OCI-LY7 (cell line): Measurements from ENCODE around the gene ACP5. TPM values are rescaled to one million over a fixed set of nuclear protein-coding genes. Genes with fewer than 3 reads are reported as not detected.
"Not testable (repeated sequence)": the region's sequence is repeated elsewhere in the genome, so short reads cannot be mapped to it uniquely, and the experiment has no call there.

Experiments used
- BruUV-seq: library from RNA; stranded (reverse); fragments of 400-500 nt; replicated peaks from 2 replicates; lab custom pipeline; 2021; lab: Mats Ljungman, UMichigan
- CTCF ChIA-PET: fragments of 300-600 bp; sonication (Branson Sonifier 250); formaldehyde crosslinking; loops from one replicate; lab custom pipeline; 2022; ENCODE audit warnings: antibody characterized with exemption; ENCODE audit not compliant: unreplicated experiment; lab: Charles Lee
- POLR2A ChIA-PET: fragments of 300-600 bp; sonication (Branson Sonifier 250); formaldehyde crosslinking; loops from one replicate; lab custom pipeline; 2022; ENCODE audit warnings: antibody characterized with exemption; lab: Charles Lee
- DNase-seq: peaks from one replicate; pipeline ENCODE4 v3.0.0-alpha.2; 2015; ENCODE audit warnings: low spot score
- H2AFZ ChIP-seq: fragments of 200-600 bp; sonication (generic), shearing (Covaris generic); 2 replicates; pipeline ENCODE4 v1.6.1; 2014; ENCODE audit warnings: mild to moderate bottlenecking, antibody characterized with exemption, low read length, moderate library complexity
- H3K27ac ChIP-seq: fragments of 200-600 bp; sonication (generic); 2 replicates; pipeline ENCODE4 v1.5.1; 2014; ENCODE audit warnings: mixed run types, low read depth, mild to moderate bottlenecking, moderate library complexity, low read length, inconsistent platforms; ENCODE audit not compliant: poor library complexity, severe bottlenecking
- H3K36me3 ChIP-seq: fragments of 200-600 bp; sonication (generic); 2 replicates; pipeline ENCODE4 v1.6.1; 2014; ENCODE audit warnings: mild to moderate bottlenecking, antibody characterized with exemption, low read length, moderate library complexity, mixed read lengths; ENCODE audit not compliant: insufficient read depth
- H3K4me1 ChIP-seq: fragments of 200-600 bp; sonication (generic); 2 replicates; pipeline ENCODE4 v1.5.1; 2014; ENCODE audit warnings: mild to moderate bottlenecking, low read length; ENCODE audit not compliant: insufficient read depth, poor library complexity, severe bottlenecking
- H3K4me2 ChIP-seq: fragments of 200-600 bp; sonication (generic); 2 replicates; pipeline ENCODE4 v1.6.1; 2014; ENCODE audit warnings: mild to moderate bottlenecking, low read length
- H3K4me3 ChIP-seq: fragments of 200-600 bp; sonication (generic); 2 replicates; pipeline ENCODE4 v1.5.1; 2014; ENCODE audit warnings: mild to moderate bottlenecking, low read depth, low read length; ENCODE audit not compliant: poor library complexity, severe bottlenecking
- H3K79me2 ChIP-seq: fragments of 200-600 bp; sonication (generic); 2 replicates; pipeline ENCODE4 v1.6.1; 2016; ENCODE audit warnings: low read depth, mild to moderate bottlenecking, low read length, moderate library complexity, mixed read lengths; ENCODE audit not compliant: insufficient read depth
- H3K9me2 ChIP-seq: fragments of 200-600 bp; sonication (generic); 2 replicates; pipeline ENCODE4 v1.6.1; 2016; ENCODE audit warnings: mild to moderate bottlenecking, low read length, mixed read lengths; ENCODE audit not compliant: insufficient read depth
- H3K9me3 ChIP-seq: fragments of 200-600 bp; sonication (generic); 2 replicates; pipeline ENCODE4 v1.6.1; 2014; ENCODE audit warnings: mild to moderate bottlenecking, mixed run types, low read length, mixed read lengths
- H4K20me1 ChIP-seq: fragments of 200-600 bp; sonication (generic); 2 replicates; pipeline ENCODE4 v1.6.1; 2014; ENCODE audit warnings: mild to moderate bottlenecking, antibody characterized with exemption, low read length, moderate library complexity, mixed read lengths; ENCODE audit not compliant: insufficient read depth
- CTCF ChIP-seq: fragments of 200-600 bp; sonication (generic); conservative IDR thresholded peaks from 2 replicates; pipeline ENCODE4 v1.5.1; 2014; ENCODE audit warnings: mild to moderate bottlenecking, antibody characterized with exemption, low read length, moderate library complexity, mixed read lengths
- EZH2phosphoT487 ChIP-seq: fragments of 200-600 bp; sonication (generic); IDR thresholded peaks from 2 replicates; pipeline ENCODE4 v1.6.1; 2018; ENCODE audit warnings: low read depth, borderline replicate concordance, mild to moderate bottlenecking, mixed run types, antibody characterized with exemption, low read length, moderate library complexity, mixed read lengths
- intact Hi-C: fragments of 100-400 bp; cut with micrococcal nuclease; formaldehyde crosslinking; loops from one replicate; pipeline ENCODE4 v1.10.0; 2022; ENCODE audit not compliant: unreplicated experiment
- total RNA-seq, 2 experiments: library from RNA; depleted of rRNA in 1 of 2; stranded (reverse); fragments of >200 nt in 1 of 2; shearing (Covaris generic) in 1 of 2; gene quantifications; 2 replicates each; pipeline ENCODE4 v1.2.3, GENCODE V29; 2014 to 2022

ACP5 gene
- total RNA-seq, 2 experiments from 2014 or later: 16.3 to 21.6 TPM

- peaks cover 11% of the 10 kb centered on the region; the same call in 1 of the 2 replicates for H3K9me3 ChIP-seq
- no peaks in the 10 kb centered on the region for H3K79me2 ChIP-seq
- H3K27ac ChIP-seq: no peak overlapping the region
- DNase-seq: no peak
- H3K36me3 ChIP-seq: peaks cover 20% of the 10 kb centered on the region
- H2AFZ ChIP-seq: no peak overlapping the region
- no peaks in the 10 kb centered on the region for H4K20me1 ChIP-seq
- no peak overlapping the region for H3K4me3 ChIP-seq
- H3K4me2 ChIP-seq: no peak overlapping the region
- POLR2A ChIA-PET: no interaction called here
- no peaks in the 10 kb centered on the region for H3K9me2 ChIP-seq
- TF ChIP-seq CTCF: no peak
- TF ChIP-seq EZH2phosphoT487: no peak
- H3K4me1 ChIP-seq: no peaks in the 10 kb centered on the region
- CTCF ChIA-PET: no interaction called here
- intact Hi-C loops: no loop called here
- BruUV-seq: no TSS peak
These were observed 34.3 kb upstream of the ACP5 start for GRCh38 chr19:11611730-11612129.

GRCh38 chr19:11606484-11606883, 29.0 kb upstream of the ACP5 start:
- Histone ChIP-seq H4K20me1 (no peaks in the 10 kb centered on the region), H3K27ac (no peak overlapping the region), H3K36me3 (peaks cover 19% of the 10 kb centered on the region), H2AFZ (no peak overlapping the region), H3K9me2 (no peaks in the 10 kb centered on the region), H3K4me3 (no peak overlapping the region), H3K4me2 (no peak overlapping the region), H3K9me3 (peaks cover 16% of the 10 kb centered on the region; the same call in 1 of the 2 replicates), H3K79me2 (no peaks in the 10 kb centered on the region), H3K4me1 (no peaks in the 10 kb centered on the region)
- DNase-seq: no peak
- TF ChIP-seq EZH2phosphoT487 (no peak), CTCF (no peak)
- intact Hi-C loops: no loop called here
- POLR2A ChIA-PET: no interaction called here
- BruUV-seq: no TSS peak
- CTCF ChIA-PET: no interaction called here

DNA sequence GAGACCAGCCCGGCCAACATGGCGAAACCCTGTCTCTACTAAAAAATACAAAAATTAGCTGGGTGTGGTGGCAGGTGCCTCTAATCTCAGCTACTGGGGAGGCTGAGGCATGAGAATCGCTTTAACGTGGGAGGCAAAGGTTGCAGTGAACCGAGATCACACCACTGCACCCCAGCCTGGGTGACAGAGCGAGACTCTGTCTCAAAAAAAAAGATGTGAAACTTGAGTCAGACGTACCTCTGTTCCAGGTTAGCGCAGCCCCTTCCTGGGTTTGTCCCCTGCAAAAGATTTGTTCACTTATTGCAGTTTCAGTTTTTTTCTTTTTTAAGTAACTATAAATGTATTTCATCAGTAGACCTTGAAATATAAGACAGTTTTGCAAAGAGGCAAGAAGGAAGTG, 22.3 kb upstream of the ACP5 start:
- peak overlapping the region; percentile 100; the same call in 1 of the 2 replicates for H3K4me2 ChIP-seq
- not testable (repeated sequence) for H3K27ac ChIP-seq

More for the DNA sequence above, 22.3 kb upstream of the ACP5 start:
- H3K4me3 ChIP-seq, H4K20me1 ChIP-seq, H2AFZ ChIP-seq, POLR2A ChIA-PET, BruUV-seq, H3K9me2 ChIP-seq, intact Hi-C loops, H3K9me3 ChIP-seq: not testable (repeated sequence)
- CTCF ChIA-PET: interaction anchor here (0.7 kb wide), 1 partner anchor 182 kb away, joined by 3 read pairs; no protein-coding TSS in a partner anchor
- peak; percentile 27 for DNase-seq
- Histone ChIP-seq H3K79me2 (peaks cover 12% of the 10 kb centered on the region; the same call in 1 of the 2 replicates), H3K36me3 (peaks cover 16% of the 10 kb centered on the region), H3K4me1 (peaks cover 37% of the 10 kb centered on the region)
